ENCODE measurements around the gene PSMD1. TPM values are rescaled to one million over a fixed set of nuclear protein-coding genes. Genes with fewer than 3 reads are reported as not detected.
A peak's percentile ranks its signal among the peaks of the same experiment; 100 is the strongest.

Gene PSMD1
- total RNA-seq, 4 donors from 2014 or later: 45.5 to 60.2 (median 56.8) TPM

GRCh38 chr2:231207734-231208133 lies 151.1 kb downstream of the PSMD1 start:
- 85% methylated on average over 4 of the region's 4 CpGs for WGBS
- TF ChIP-seq CTCF (IDR thresholded peaks at IDR 0.05) (no peak), POLR2AphosphoS5 (IDR thresholded peaks at IDR 0.05) (no peak), EP300 (IDR thresholded peaks at IDR 0.05) (no peak), POLR2A (IDR thresholded peaks at IDR 0.05) (no peak)
- Histone ChIP-seq H3K27ac (no peak overlapping the region), H3K4me1 (no peaks in the 10 kb centered on the region), H3K9me3 (no peaks in the 10 kb centered on the region), H3K27me3 (no peaks in the 10 kb centered on the region), H3K36me3 (peaks cover 8% of the 10 kb centered on the region), H3K4me3 (no peak overlapping the region)
- no peak for DNase-seq (ENCODE audit: low spot score in 2 of 2)

GRCh38 chr2:231210782-231211181 lies 154.1 kb downstream of the PSMD1 start:
- no peak for DNase-seq (ENCODE audit: low spot score in 2 of 2)
- 74% methylated on average over 3 of the region's 3 CpGs for WGBS
- TF ChIP-seq EP300 (IDR thresholded peaks at IDR 0.05) (no peak), POLR2AphosphoS5 (IDR thresholded peaks at IDR 0.05) (no peak), POLR2A (IDR thresholded peaks at IDR 0.05) (no peak), CTCF (IDR thresholded peaks at IDR 0.05) (no peak)

GRCh38 chr2:231211486-231211885 lies 154.8 kb downstream of the PSMD1 start:
- no peaks in the 10 kb centered on the region for H3K9me3 ChIP-seq
- peaks cover 8% of the 10 kb centered on the region for H3K36me3 ChIP-seq
- TF ChIP-seq CTCF (IDR thresholded peaks at IDR 0.05) (no peak), POLR2A (IDR thresholded peaks at IDR 0.05) (no peak), POLR2AphosphoS5 (IDR thresholded peaks at IDR 0.05) (no peak), EP300 (IDR thresholded peaks at IDR 0.05) (no peak)
- WGBS: 37% methylated on average over 2 of the region's 2 CpGs
- H3K4me3 ChIP-seq: no peak overlapping the region
- no peak overlapping the region for H3K27ac ChIP-seq
- no peaks in the 10 kb centered on the region for H3K4me1 ChIP-seq
- DNase-seq (ENCODE audit: low spot score in 2 of 2): no peak
- H3K27me3 ChIP-seq: no peaks in the 10 kb centered on the region

More at GRCh38 chr2:231210782-231211181, 154.1 kb downstream of the PSMD1 start:
- peaks cover 8% of the 10 kb centered on the region for H3K36me3 ChIP-seq
- no peak overlapping the region for H3K27ac ChIP-seq
- H3K9me3 ChIP-seq: no peaks in the 10 kb centered on the region
- no peak overlapping the region for H3K4me3 ChIP-seq
- H3K27me3 ChIP-seq: no peaks in the 10 kb centered on the region
- no peaks in the 10 kb centered on the region for H3K4me1 ChIP-seq

- Histone ChIP-seq H3K36me3 (peaks cover 11% of the 10 kb centered on the region), H3K4me1 (no peaks in the 10 kb centered on the region), H3K9me3 (no peaks in the 10 kb centered on the region), H3K27ac (no peak overlapping the region), H3K4me3 (no peak overlapping the region), H3K27me3 (no peaks in the 10 kb centered on the region)
- peak in 1 of 2 donors; percentile 58 for DNase-seq (ENCODE audit: low spot score in 2 of 2)
- no peak for TF ChIP-seq EP300 (IDR thresholded peaks at IDR 0.05)
- TF ChIP-seq CTCF (IDR thresholded peaks at IDR 0.05): no peak
- TF ChIP-seq POLR2AphosphoS5 (IDR thresholded peaks at IDR 0.05): no peak
- TF ChIP-seq POLR2A (IDR thresholded peaks at IDR 0.05): no peak
- WGBS: 90% methylated on average over 6 of the region's 6 CpGs
Observed at GRCh38 chr2:231212329-231212845, 155.7 kb downstream of the PSMD1 start.

GRCh38 chr2:231213931-231214642 lies 157.4 kb downstream of the PSMD1 start:
- Histone ChIP-seq H3K4me3 (no peak overlapping the region), H3K27me3 (no peaks in the 10 kb centered on the region), H3K9me3 (no peaks in the 10 kb centered on the region), H3K27ac (no peak overlapping the region), H3K4me1 (no peaks in the 10 kb centered on the region), H3K36me3 (peaks cover 11% of the 10 kb centered on the region)
- TF ChIP-seq POLR2A (IDR thresholded peaks at IDR 0.05) (no peak), EP300 (IDR thresholded peaks at IDR 0.05) (no peak), POLR2AphosphoS5 (IDR thresholded peaks at IDR 0.05) (no peak), CTCF (IDR thresholded peaks at IDR 0.05) (no peak)
- WGBS: 87% methylated on average over 6 of the region's 6 CpGs
- peak in 1 of 2 donors; percentile 12 for DNase-seq (ENCODE audit: low spot score in 2 of 2)

Data from suprapubic skin (tissue), 4 donors.